A549 (cell line): ENCODE data around the gene ALKBH6.

Experiments used
- CTCF ChIP-seq: fragments of >200 bp; sonication (Bioruptor Twin); formaldehyde crosslinking; IDR thresholded peaks from 3 replicates; pipeline ENCODE4 v1.5.1; 2016
- HDAC2 ChIP-seq: fragments of 200-600 bp; sonication (generic); IDR thresholded peaks from 2 replicates; pipeline ENCODE4 v1.6.1; 2016
- TFCP2L1 ChIP-seq: fragments of 250-450 bp; sonication (Bioruptor Pico); IDR thresholded peaks from 2 replicates; pipeline ENCODE4 v1.5.0; 2021; ENCODE audit warnings: mild to moderate bottlenecking

GRCh38 chr19:36032251-36033104 lies 18.5 kb upstream of the ALKBH6 start, which contains the start of gene CLIP3:
- TF ChIP-seq HDAC2 (no peak), CTCF (no peak), TFCP2L1 (CRISPR knock-in tag) (no peak)
